Measurements from ENCODE around the gene CMIP. TPM values are rescaled to one million over a fixed set of nuclear protein-coding genes. Genes with fewer than 3 reads are reported as not detected.
"Not testable (repeated sequence)": the region's sequence is repeated elsewhere in the genome, so short reads cannot be mapped to it uniquely, and the experiment has no call there.

Gene CMIP
- total RNA-seq, 4 donors from 2014 or later: 14.5 to 24.6 (median 21.0) TPM

DNA sequence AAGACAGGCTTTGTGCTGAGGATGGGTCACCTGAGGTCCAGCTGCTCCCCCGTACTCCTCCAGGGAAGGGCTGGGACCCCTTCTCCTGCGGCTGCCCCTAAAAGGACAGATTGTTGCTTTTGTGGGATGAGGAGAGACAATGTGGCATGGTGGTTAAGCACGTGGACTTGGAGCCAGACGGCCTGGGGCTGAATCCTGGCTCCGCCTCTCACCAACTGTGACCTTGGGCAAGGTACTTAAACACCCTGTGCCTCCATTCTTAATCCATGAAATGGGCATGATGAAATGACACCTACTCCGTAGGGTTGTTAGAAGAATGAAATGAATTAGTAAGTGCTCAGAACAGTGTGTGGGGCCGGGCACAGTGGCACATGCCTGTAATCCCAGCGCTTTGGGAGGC lies 294.9 kb downstream of the CMIP start:
- Histone ChIP-seq H3K36me3 (no peaks in the 10 kb centered on the region), H3K27ac (replicated peaks in 1 of 4) (no peak overlapping the region), H3K4me1 (peaks cover 0 to 12% (median 11%) of the 10 kb centered on the region in 4 donors), H3K4me3 (no peak overlapping the region), H3K27me3 (peaks cover 0 to 4% (median 0%) of the 10 kb centered on the region in 4 donors), H3K9me3 (no peaks in the 10 kb centered on the region)
- TF ChIP-seq, protein P1, sequence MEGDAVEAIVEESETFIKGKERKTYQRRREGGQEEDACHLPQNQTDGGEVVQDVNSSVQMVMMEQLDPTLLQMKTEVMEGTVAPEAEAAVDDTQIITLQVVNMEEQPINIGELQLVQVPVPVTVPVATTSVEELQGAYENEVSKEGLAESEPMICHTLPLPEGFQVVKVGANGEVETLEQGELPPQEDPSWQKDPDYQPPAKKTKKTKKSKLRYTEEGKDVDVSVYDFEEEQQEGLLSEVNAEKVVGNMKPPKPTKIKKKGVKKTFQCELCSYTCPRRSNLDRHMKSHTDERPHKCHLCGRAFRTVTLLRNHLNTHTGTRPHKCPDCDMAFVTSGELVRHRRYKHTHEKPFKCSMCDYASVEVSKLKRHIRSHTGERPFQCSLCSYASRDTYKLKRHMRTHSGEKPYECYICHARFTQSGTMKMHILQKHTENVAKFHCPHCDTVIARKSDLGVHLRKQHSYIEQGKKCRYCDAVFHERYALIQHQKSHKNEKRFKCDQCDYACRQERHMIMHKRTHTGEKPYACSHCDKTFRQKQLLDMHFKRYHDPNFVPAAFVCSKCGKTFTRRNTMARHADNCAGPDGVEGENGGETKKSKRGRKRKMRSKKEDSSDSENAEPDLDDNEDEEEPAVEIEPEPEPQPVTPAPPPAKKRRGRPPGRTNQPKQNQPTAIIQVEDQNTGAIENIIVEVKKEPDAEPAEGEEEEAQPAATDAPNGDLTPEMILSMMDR (IDR thresholded peaks at IDR 0.05): no peak
- TF ChIP-seq POLR2AphosphoS5 (IDR thresholded peaks at IDR 0.05): no peak
- TF ChIP-seq EP300 (IDR thresholded peaks at IDR 0.05): no peak
- intact Hi-C loops (cut with DNase I): loop anchor here (5.0 to 10.0 kb wide), 2 partner anchors 337 to 705 kb away; partner anchors contain the start of gene ATMIN
- WGBS: 85% methylated on average over 8 of the region's 8 CpGs
- DNase-seq (ENCODE audit: extremely low spot score): no peak

DNA sequence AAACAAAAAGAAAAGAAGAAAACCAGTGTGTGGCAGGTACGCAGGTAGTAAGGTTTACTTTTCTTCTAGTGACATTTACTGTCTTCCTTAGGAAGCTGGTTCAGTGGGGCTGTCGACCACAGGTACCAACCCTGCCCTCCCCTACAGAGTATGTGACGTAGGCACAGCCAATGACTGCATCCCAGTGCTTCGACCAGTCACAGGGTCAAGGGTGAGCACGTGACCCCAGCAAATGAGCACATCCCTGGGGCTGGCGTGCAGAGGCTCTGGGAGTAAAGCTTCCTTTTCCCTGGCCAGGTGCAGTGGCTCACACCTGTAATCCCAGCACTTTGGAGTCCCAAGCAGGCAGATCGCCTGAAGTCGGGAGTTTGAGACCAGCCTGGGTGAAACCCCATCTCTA lies 295.6 kb downstream of the CMIP start:
- no peak overlapping the region for H3K27ac ChIP-seq (replicated peaks in 1 of 4)
- H3K9me3 ChIP-seq: no peaks in the 10 kb centered on the region
- H3K36me3 ChIP-seq: no peaks in the 10 kb centered on the region
- no peak for DNase-seq (ENCODE audit: extremely low spot score)
- intact Hi-C loops (cut with DNase I): loop anchor here (5.0 kb wide), 1 partner anchor 533 kb away; no protein-coding TSS in a partner anchor
- no peak overlapping the region for H3K4me3 ChIP-seq
- peaks cover 0 to 4% (median 0%) of the 10 kb centered on the region in 4 donors for H3K27me3 ChIP-seq
- WGBS: 74% methylated on average over 8 of the region's 8 CpGs
- peaks cover 0 to 12% (median 11%) of the 10 kb centered on the region in 4 donors for H3K4me1 ChIP-seq
- TF ChIP-seq POLR2AphosphoS5 (IDR thresholded peaks at IDR 0.05): no peak
- TF ChIP-seq, protein P1 (IDR thresholded peaks at IDR 0.05): no peak
- no peak for TF ChIP-seq EP300 (IDR thresholded peaks at IDR 0.05)
- TF ChIP-seq POLR2A (IDR thresholded peaks at IDR 0.05; ENCODE audit: low read depth): no peak

DNA sequence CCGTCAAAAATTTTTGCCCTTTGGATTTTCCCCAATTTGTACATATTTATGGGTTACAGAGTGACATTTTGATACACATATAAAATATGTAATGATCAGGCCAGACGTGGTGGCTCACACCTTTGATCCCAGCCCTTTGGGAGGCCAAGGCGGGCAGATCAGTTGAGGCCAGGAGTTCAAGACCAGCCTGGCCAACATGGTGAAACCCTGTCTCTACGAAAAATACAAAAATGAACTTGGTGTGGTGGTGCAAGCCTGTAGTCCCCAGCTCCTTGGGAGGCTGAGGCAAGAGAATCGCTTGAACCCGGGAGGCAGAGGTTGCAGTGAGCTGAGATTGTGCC lies 296.8 kb downstream of the CMIP start:
- H3K4me1 ChIP-seq: peaks cover 0 to 20% (median 19%) of the 10 kb centered on the region in 4 donors
- intact Hi-C loops (cut with DNase I): loop anchor here (5.0 kb wide), 1 partner anchor 534 kb away; no protein-coding TSS in a partner anchor
- not testable (repeated sequence) for H3K27ac ChIP-seq (replicated peaks in 1 of 4); H3K4me3 ChIP-seq; H3K9me3 ChIP-seq; H3K36me3 ChIP-seq; DNase-seq (ENCODE audit: extremely low spot score); H3K27me3 ChIP-seq
- 78% methylated on average over 6 of the region's 6 CpGs for WGBS

DNA sequence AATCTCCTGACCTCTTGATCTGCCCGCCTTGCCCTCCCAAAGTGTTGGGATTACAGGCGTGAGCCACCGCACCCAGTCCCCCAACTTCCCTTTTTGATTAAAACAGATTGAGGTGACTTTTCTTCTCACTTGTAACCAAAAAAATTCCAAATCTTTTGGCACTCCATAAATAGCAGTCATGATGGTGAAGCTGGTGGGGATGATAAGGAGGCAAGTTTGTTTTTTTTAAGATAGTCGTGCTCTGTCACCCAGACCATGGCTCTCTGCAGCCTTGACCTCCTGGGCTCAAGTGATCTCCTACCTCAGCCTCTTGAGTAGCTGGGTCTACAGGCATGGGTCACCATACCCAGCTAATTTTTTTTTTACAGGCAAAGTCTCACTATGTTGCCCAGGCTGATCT lies 299.8 kb downstream of the CMIP start:
- intact Hi-C loops (cut with DNase I): loop anchor here (5.0 kb wide), 1 partner anchor 537 kb away; no protein-coding TSS in a partner anchor
- H3K9me3 ChIP-seq: no peaks in the 10 kb centered on the region
- H3K4me1 ChIP-seq: peaks cover 0 to 19% (median 14%) of the 10 kb centered on the region in 4 donors
- H3K36me3 ChIP-seq: no peaks in the 10 kb centered on the region
- H3K27ac ChIP-seq (replicated peaks in 1 of 4): no peak overlapping the region
- 89% methylated on average over 4 of the region's 4 CpGs for WGBS
- no peak for DNase-seq (ENCODE audit: extremely low spot score)
- H3K4me3 ChIP-seq: no peak overlapping the region
- peaks cover 0 to 4% (median 0%) of the 10 kb centered on the region in 4 donors for H3K27me3 ChIP-seq
- TF ChIP-seq POLR2AphosphoS5 (IDR thresholded peaks at IDR 0.05): no peak
- TF ChIP-seq EP300 (IDR thresholded peaks at IDR 0.05): no peak
- TF ChIP-seq, protein P1 (IDR thresholded peaks at IDR 0.05): no peak
- TF ChIP-seq POLR2A (IDR thresholded peaks at IDR 0.05; ENCODE audit: low read depth): no peak

DNA sequence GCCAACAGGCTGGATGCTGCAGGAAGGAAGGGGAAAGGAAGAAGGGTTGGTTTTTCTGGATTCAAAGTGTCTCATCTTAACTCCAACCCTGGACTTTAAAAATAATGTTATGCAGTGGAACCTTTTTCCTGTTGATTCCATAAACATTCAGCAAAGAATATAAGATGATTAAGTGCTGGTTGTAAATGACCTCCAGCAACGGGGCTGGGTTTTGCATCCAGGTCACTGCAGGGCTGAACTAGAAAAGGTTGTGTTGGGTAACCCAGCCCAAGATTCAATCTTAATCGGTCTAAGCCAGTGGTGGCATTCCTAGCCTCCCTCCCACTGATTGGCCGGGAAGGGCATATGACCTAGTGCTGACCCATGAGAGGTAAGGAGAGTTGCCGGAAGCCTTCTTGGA lies 300.3 kb downstream of the CMIP start:
- H3K4me3 ChIP-seq: no peak overlapping the region
- TF ChIP-seq, protein P1 (IDR thresholded peaks at IDR 0.05): no peak
- TF ChIP-seq EP300 (IDR thresholded peaks at IDR 0.05) (no peak), POLR2A (IDR thresholded peaks at IDR 0.05; ENCODE audit: low read depth) (no peak), POLR2AphosphoS5 (IDR thresholded peaks at IDR 0.05) (no peak)
- peaks cover 0 to 24% (median 18%) of the 10 kb centered on the region in 4 donors for H3K4me1 ChIP-seq
- peaks cover 0 to 4% (median 0%) of the 10 kb centered on the region in 4 donors for H3K27me3 ChIP-seq
- no peaks in the 10 kb centered on the region for H3K9me3 ChIP-seq
- intact Hi-C loops (cut with DNase I): loop anchor here (5.0 kb wide), 1 partner anchor 538 kb away; no protein-coding TSS in a partner anchor
- 87% methylated on average over 3 of the region's 4 CpGs for WGBS
- DNase-seq (ENCODE audit: extremely low spot score): no peak
- H3K27ac ChIP-seq (replicated peaks in 1 of 4): no peak overlapping the region
- H3K36me3 ChIP-seq: no peaks in the 10 kb centered on the region

All from esophagus muscularis mucosa (tissue), 4 donors.